ENCODE data around the gene TNFRSF12A. TPM values are rescaled to one million over a fixed set of nuclear protein-coding genes. Genes with fewer than 3 reads are reported as not detected.
A peak's percentile ranks its signal among the peaks of the same experiment; 100 is the strongest.

Gene TNFRSF12A
- total and polyA plus RNA-seq, 2 of the 4 experiments (the other 2 are of a cell fraction) = 103 to 304 TPM

- no peak for TF ChIP-seq MXI1 (IDR thresholded peaks at IDR 0.05; ENCODE audit: borderline replicate concordance, low read depth, low read length)
Measured at GRCh38 chr16:3003582-3004270, 16.4 kb upstream of the TNFRSF12A start (continued).

DNA sequence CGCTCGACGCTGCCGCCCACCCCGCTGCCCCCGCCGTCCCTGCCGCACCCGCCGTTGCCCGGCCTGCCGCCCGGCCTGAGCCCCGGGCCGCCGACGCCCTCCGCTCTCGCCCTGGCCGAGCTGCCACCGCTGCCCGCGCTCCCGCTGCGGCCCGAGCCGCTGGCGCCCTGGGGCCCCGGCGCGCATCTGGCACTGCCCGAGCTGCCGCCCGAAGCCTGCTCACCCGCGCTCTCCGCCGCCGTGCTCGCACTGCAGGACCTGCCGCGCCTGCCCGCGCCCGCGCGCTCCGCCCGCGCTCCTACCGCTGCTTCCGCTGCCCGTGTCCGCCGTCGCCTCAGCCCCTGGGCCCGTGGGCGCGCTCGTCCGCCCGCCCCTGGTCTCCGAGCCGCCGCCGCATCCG is 15.8 kb upstream of the TNFRSF12A start:
- ATAC-seq (ENCODE audit: low read depth) (peak; percentile 36), DNase-seq (no peak)
- Histone ChIP-seq H3K27ac (ENCODE audit: insufficient read depth, low read length) (no peak overlapping the region), H2BK20ac (ENCODE audit: low read depth, low read length) (no peak overlapping the region), H3K14ac (replicated peaks; ENCODE audit: low read depth, low read length) (no peak overlapping the region), H4K20me1 (ENCODE audit: insufficient read depth, low read length) (no peaks in the 10 kb centered on the region), H3K9ac (ENCODE audit: low read depth, low read length) (no peak overlapping the region), H4K5ac (ENCODE audit: low read depth, low read length) (no peak overlapping the region), H2AFZ (replicated peaks; ENCODE audit: low read length, poor library complexity) (peak overlapping the region; percentile 77), H3K9me3 (ENCODE audit: control insufficient read depth, insufficient read depth, low read length) (no peaks in the 10 kb centered on the region), H4K8ac (ENCODE audit: low read depth in 2 of 2, low read length in 2 of 2) (no peak overlapping the region), H3K4ac (ENCODE audit: low read depth, low read length) (no peak overlapping the region), H2AK5ac (ENCODE audit: low read depth, low read length) (no peak overlapping the region), H2BK120ac (ENCODE audit: low read depth, low read length) (no peak overlapping the region), H3K36me3 (ENCODE audit: control insufficient read depth, insufficient read depth, low read length) (no peaks in the 10 kb centered on the region), H3K56ac (ENCODE audit: extremely low read depth, insufficient read depth, low read length) (no peak overlapping the region), H3K23ac (ENCODE audit: low read depth, low read length) (no peak overlapping the region), H3K9me1 (ENCODE audit: insufficient read depth, low read length) (no peaks in the 10 kb centered on the region), H4K91ac (ENCODE audit: insufficient read depth, low read depth, low read length) (no peak overlapping the region), H3K18ac (ENCODE audit: low read depth, low read length) (no peak overlapping the region), H3K27me3 (ENCODE audit: control insufficient read depth, insufficient read depth, low read length) (peaks cover 36% of the 10 kb centered on the region), H3K4me3 (ENCODE audit: insufficient read depth, low read depth, low read length) (peak overlapping the region; percentile 19; the same call in 1 of the 2 replicates), H3K79me1 (ENCODE audit: low read depth in 1 of 2, low read length in 2 of 2) (no peaks in the 10 kb centered on the region), H2BK15ac (ENCODE audit: low read depth, low read length) (no peak overlapping the region), H3K4me1 (ENCODE audit: control insufficient read depth, insufficient read depth, low read length) (no peaks in the 10 kb centered on the region), H2AK9ac (replicated peaks; ENCODE audit: low read depth, low read length, poor library complexity) (no peak overlapping the region), H3K4me2 (ENCODE audit: low read depth, low read length) (no peak overlapping the region), H2BK5ac (ENCODE audit: low read depth, low read length, poor library complexity, severe bottlenecking) (no peak overlapping the region)
- in situ Hi-C loops (cut with MboI; ENCODE audit: low sequenced_read_pairs) (no loop called here), dilution Hi-C loops (cut with HindIII; ENCODE audit: low sequenced_read_pairs, unreplicated experiment) (no loop called here), intact Hi-C loops (cut with micrococcal nuclease) (no loop called here)
- WGBS, 2 experiments (ENCODE audit: extremely low coverage in 2 of 2, insufficient read length in 1 of 2) = 1% methylated on average over 34 of the region's 67 CpGs; no CpG with 5 or more reads in 1 of the 2 experiments
- TF ChIP-seq ELK1 (IDR thresholded peaks at IDR 0.05; ENCODE audit: borderline replicate concordance, low read depth, low read length) (no peak), MAZ (IDR thresholded peaks at IDR 0.05; ENCODE audit: borderline replicate concordance, low read depth, low read length) (no peak), POLR2A (IDR thresholded peaks at IDR 0.05; ENCODE audit: low read depth, low read length) (no peak)
- ChIA-PET POLR2A (ENCODE audit: unreplicated experiment) (no interaction called here), CTCF (interaction anchor here (0.6 to 1.3 kb wide), 8 partner anchors 8 to 94 kb away, joined by 3 to 12 read pairs (median 4); no protein-coding TSS in a partner anchor)
- BruUV-seq (replicated peaks) = no TSS peak

Measured in IMR-90 (cell line).